Activated CD4-positive, alpha-beta T cell treated with anti-CD3 and anti-CD28 coated beads for 36 hours (primary cell): ENCODE data around the gene HSPE1. TPM values are rescaled to one million over a fixed set of nuclear protein-coding genes. Genes with fewer than 3 reads are reported as not detected.
"Not testable (repeated sequence)": the region's sequence is repeated elsewhere in the genome, so short reads cannot be mapped to it uniquely, and the experiment has no call there.

ENCODE experiments used
- ATAC-seq: fragments of 200-7000 bp; cut with Tn5 transposase; one replicate; pipeline ENCODE4 v1.10.0; 2021; ENCODE audit warnings: mild to moderate bottlenecking, moderate library complexity
- CTCF ChIA-PET: fragments of 350-600 bp; sonication (Branson Sonifier 250); formaldehyde crosslinking; loops from one replicate; lab custom pipeline; 2021; ENCODE audit warnings: antibody characterized with exemption; lab: Charles Lee
- POLR2A ChIA-PET: fragments of 350-600 bp; sonication (Branson Sonifier 250); formaldehyde crosslinking; loops from one replicate; lab custom pipeline; 2021; ENCODE audit warnings: antibody characterized with exemption, inconsistent platforms; lab: Charles Lee
- DNase-seq: peaks from one replicate; pipeline ENCODE4 v3.0.0-alpha.2; 2020
- H3K27ac Mint-ChIP-seq: one replicate; pipeline ENCODE4 v1.8.0; 2021; ENCODE audit warnings: mixed read lengths
- H3K27me3 Mint-ChIP-seq: one replicate; pipeline ENCODE4 v1.8.0; 2021; ENCODE audit warnings: mixed read lengths
- H3K36me3 Mint-ChIP-seq: one replicate; pipeline ENCODE4 v1.8.0; 2021; ENCODE audit warnings: low read depth, mixed read lengths
- H3K4me1 Mint-ChIP-seq: one replicate; pipeline ENCODE4 v1.8.0; 2021; ENCODE audit warnings: mixed read lengths
- H3K4me3 Mint-ChIP-seq: one replicate; pipeline ENCODE4 v1.8.0; 2021; ENCODE audit warnings: mild to moderate bottlenecking, moderate library complexity, mixed read lengths
- H3K9me3 Mint-ChIP-seq: one replicate; pipeline ENCODE4 v1.8.0; 2021; ENCODE audit warnings: low read depth, mixed read lengths
- intact Hi-C, 2 experiments: fragments of 100-400 bp; cut with DNase I in 1 of 2; cut with micrococcal nuclease in 1 of 2; formaldehyde crosslinking; loops; one replicate each; pipeline versions ENCODE4 v1.14.2 to v1.15.1; 2022 to 2024; cut with DNase I, micrococcal nuclease
- total RNA-seq, 2 experiments: library from RNA; stranded (reverse); gene quantifications; one replicate each; pipeline ENCODE4 v1.2.3, GENCODE V29; 2021

Gene HSPE1
- total RNA-seq, 2 experiments from 2014 or later: 250 to 356 TPM

DNA sequence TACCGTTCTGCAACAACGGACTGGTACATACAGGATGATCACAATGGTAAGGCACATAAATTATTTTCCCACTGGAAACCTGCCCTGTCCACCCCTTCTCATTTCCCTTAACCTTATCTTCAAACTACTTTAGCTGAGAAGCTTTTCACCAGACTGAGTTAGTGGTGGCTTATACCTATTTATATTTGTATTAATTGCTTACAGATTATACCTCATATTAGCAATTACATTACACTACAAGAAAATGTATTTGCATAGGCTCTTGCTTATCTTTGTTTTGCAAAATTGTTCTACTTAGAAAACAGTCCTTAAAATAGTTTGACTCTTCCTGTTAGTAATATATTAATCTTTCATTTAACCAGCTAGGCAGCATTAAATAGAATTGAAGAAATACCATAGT lies 51.1 kb downstream of the HSPE1 start:
- H3K36me3 Mint-ChIP-seq: peaks cover 24% of the 10 kb centered on the region
- CTCF ChIA-PET: not testable (repeated sequence)

More for the DNA sequence above, 51.1 kb downstream of the HSPE1 start:
- DNase-seq, H3K9me3 Mint-ChIP-seq, POLR2A ChIA-PET, H3K27me3 Mint-ChIP-seq, H3K4me3 Mint-ChIP-seq, H3K4me1 Mint-ChIP-seq, intact Hi-C loops, H3K27ac Mint-ChIP-seq, ATAC-seq: not testable (repeated sequence)

Other genes starting within 250 kb of the HSPE1 start
- gene ANKRD44, start 189.6 kb upstream of the HSPE1 start, total RNA-seq: 100 to 1,000 TPM; 122 to 181 TPM
- 100 to 1,000 TPM; 262 to 277 TPM for gene SF3B1, start 65.4 kb upstream of the HSPE1 start, total RNA-seq
- gene COQ10B, start 46.8 kb upstream of the HSPE1 start, total RNA-seq: 10 to 100 TPM in 1 of 2 experiments, 1 to 10 TPM in 1; 9.7 to 13.3 TPM
- gene HSPD1, start 539 bp upstream of the HSPE1 start, total RNA-seq: 1,000 to 10,000 TPM in 1 of 2 experiments, 100 to 1,000 TPM in 1; 872 to 1,138 TPM
- gene MOB4, start 15.7 kb downstream of the HSPE1 start, total RNA-seq: 10 to 100 TPM; 10.8 to 17.1 TPM
- gene RFTN2, start 175.2 kb downstream of the HSPE1 start, total RNA-seq: not detected
- 10 to 100 TPM in 1 of 2 experiments, 1 to 10 TPM in 1; 9.2 to 12.1 TPM for gene MARS2, start 205.0 kb downstream of the HSPE1 start, total RNA-seq